HG03575 (cell line): ENCODE data around the gene NBAS.
"Not testable (repeated sequence)": the region's sequence is repeated elsewhere in the genome, so short reads cannot be mapped to it uniquely, and the experiment has no call there.

Experiments
- ATAC-seq: cut with Tn5 transposase; IDR thresholded peaks from one replicate; pipeline ENCODE4 v1.9.1; 2021; ENCODE audit not compliant: unreplicated experiment, insufficient number of reproducible peaks, low FRiP score; ENCODE audit errors: extremely low read depth

Gene NBAS

DNA sequence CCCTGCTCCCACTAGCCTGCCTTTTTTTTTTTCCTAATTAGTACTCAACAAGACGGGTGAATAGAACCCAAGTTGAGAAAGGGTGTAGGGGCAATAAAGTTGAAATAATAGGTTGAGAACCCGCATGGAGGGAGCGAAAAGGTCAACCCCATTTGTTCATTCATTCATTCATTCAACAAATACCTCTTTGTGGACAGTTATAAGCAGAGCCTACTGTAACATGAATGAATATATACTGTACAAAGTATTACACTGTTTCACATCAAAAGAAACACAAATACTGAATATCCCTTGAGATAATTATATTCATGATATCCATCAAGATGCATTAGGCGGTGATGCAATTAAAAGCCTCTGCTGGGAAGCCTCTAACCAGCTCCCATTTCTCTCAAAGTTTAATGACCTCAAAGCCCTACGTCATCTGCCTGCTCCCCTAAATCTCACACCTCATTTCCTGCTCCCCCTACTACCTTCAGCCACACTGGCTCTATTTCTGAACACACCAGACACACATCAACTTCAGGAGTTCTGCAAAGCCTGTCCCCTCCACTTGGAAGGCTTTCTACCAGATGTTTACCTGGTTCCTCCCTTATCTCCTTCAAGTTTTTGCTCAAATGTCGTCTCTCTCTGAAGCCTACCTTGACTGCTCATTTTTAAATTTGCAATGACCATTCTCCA, 1.4 kb upstream of the NBAS start:
- ATAC-seq: no peak

DNA sequence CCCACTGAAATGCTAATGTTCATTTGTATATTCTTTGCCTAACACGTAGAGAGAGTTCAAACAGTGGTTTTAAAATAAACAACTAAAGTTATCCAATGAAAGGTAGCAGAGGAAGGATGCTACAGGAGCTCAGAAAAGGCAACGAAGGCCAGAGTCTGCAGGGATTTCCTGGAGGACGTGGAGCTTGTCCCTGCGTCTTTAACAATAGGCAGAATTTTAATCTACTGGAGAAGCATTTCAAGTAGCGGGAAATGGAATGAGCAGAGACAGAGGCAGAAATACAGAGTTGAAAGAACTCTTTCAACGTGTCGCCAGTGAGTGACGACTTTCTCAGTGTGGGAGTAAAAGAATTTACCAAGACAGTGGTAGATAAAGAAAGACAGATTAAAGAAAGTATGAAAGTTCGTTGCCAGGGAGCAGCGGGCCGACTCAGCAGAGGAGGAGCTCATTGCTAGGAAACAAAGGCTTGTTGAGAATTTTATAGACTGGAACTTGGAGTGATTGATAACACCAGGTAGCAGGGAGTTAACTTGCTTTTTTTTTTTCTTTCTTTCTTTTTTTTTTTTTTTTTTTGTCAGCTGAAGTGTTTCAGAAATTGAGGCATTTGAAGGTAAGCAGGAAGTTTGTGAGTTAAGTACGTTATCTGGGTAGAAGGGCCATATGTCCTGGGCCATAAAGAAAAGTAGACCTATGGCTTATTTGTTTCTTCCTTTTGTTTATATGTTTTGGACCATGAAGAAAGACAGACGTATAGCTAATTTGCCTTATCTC, 625 bp upstream of the NBAS start:
- no peak for ATAC-seq

DNA sequence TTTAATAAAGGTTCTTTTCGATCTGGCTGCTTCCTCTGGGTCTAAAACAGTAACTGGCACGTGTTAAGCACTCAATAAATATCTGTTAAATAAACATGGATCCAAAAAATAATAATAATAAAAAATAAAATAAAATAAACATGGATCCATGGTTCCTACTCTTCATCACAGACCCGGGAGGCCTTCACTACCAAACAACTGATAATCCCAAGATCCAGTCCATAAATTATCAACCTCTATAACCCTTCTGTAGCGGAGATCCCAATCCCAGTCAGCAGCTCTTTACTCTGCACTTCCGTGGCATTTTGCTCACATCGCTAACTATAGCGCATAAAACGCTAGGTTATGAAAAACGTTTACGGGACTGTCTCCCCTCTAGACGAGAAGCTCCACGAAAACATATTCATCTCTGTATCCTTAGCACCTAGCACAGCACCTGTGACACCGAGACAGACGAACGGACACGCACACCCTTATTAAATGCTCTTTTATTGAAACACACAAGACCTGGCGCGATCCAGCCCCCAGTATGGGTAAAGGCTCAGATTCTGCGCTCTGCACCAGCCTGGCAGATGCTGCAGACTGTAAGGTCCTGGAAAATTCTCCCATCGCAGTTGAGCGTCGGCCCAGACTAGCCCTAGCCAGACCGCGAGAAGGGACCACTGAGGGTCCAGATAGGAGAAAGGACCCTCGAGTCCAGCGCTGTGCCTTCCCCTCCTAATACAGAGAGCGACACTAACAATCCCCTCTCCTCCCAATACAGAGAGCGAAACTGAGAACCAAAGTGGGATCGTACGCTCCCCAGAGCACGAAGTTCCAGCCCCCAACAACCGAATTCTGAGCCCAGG, 770 bp downstream of the NBAS start:
- no peak for ATAC-seq

DNA sequence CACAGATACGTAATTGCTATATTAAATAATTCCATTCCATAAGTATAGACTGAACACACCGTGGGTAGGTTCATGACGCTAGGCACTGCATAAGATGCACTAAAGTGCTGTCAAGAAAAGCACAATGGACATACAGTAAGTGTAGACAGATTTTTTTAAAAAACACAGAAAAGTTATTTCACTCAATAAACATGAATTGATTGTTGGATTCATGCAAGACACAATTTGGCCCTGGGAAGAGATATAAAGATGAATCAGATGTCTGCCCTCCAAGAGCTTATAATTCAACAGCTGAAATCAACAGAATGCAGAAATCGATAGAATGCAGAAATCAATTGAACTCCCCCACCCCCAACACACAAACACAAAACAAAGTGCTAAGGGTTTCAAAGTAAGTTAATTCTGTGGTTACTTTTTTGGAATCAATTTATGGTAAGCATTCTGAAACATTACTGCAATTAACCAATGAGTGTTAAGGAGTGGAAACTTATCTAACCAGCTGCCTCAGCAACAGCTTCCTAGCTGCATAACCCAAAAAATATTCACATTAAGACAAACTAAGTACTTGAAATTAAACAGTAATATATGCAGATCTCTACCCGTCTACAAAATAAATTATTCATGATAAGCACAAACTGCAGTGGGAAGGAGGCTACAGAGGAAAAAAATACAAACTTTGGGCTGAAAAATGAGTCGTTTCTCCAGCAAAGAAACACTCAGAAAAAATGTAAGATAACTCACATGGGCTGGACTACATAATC, 1.6 kb downstream of the NBAS start:
- ATAC-seq: no peak

- ATAC-seq: no peak
These were observed 3.2 kb downstream of the NBAS start for GRCh38 chr2:15557887-15558311.

- no peak for ATAC-seq
These were observed 4.7 kb downstream of the NBAS start for GRCh38 chr2:15556311-15556930.

GRCh38 chr2:15555760-15556193, 5.4 kb downstream of the NBAS start:
- no peak for ATAC-seq

- ATAC-seq: no peak
These were observed 6.5 kb downstream of the NBAS start for GRCh38 chr2:15554525-15555218.

- no peak for ATAC-seq
These were observed 7.2 kb downstream of the NBAS start for GRCh38 chr2:15553951-15554350.

- no peak for ATAC-seq
These were observed 7.6 kb downstream of the NBAS start for GRCh38 chr2:15553519-15553918.

DNA sequence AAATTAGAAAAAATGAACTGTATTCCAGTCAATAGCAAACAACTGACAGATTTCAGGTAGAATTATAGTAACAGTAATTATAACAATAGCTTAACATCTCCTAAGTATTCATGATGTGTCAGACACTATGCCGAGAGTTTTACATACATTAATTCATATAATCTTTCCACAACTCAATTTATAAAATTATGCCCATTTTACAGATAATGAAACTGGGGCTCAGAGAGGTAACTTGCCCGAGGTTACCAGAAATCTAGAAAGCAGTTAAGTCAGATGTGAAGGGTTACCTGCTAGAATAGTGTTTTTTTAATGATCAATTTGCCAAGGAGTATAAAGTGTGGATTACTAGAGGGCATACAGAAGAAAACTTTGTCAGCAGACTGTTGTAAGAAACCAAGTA, 12.2 kb downstream of the NBAS start:
- ATAC-seq: no peak

DNA sequence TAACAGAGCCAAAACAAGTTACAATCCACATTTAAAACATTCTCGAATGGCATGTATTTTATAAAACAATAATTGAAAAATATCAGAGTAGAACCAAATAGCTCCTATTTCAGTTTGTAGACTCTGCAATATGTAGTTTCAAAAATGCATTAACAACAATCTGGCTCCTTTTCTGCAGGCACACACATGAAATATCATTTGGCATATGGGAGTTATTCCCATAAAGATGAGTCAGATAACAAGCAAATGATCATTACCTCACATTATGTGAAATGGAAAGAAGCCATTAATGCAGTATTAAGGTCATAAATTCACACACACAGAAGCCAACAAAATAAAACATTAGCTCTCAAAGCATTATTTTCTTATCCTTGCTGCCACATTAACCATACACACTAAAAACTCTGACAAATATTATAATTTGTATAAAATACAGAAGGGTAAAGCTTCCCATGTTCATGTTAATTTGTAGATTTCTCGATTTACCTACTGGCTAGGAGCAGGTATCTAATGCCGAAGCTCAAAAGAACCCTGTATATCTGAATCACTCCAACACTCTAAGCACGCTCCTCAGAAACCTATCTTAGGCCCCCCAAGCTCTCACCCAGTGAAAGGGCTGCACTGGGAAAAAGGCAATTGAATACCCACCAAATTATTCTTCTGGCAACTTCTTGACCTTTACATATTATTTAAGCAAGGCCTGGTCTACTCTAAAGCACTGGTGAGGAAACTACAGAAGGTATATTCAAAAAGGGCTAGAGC, 13.8 kb downstream of the NBAS start:
- ATAC-seq: no peak

- ATAC-seq: no peak
These were observed 14.6 kb downstream of the NBAS start for GRCh38 chr2:15546297-15547098.

DNA sequence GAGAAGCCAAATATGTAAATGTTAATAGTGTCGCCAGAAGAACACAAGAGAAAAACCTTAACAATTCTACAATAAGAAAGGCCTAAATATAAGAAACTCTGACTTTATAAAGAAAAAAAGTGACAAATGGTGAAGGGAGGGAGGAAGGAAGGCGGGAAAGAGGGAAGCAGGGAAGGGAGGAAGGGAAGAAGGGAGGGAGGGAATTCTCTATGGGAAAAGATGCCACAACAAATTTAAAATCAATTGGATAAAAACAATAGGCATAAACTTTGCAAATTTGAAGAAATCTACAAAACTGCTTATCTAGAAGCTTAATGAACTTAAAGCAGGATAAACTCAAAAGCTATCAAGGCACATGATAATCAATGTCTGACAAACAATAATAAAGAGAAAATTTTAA, 16.9 kb downstream of the NBAS start:
- no peak for ATAC-seq

DNA sequence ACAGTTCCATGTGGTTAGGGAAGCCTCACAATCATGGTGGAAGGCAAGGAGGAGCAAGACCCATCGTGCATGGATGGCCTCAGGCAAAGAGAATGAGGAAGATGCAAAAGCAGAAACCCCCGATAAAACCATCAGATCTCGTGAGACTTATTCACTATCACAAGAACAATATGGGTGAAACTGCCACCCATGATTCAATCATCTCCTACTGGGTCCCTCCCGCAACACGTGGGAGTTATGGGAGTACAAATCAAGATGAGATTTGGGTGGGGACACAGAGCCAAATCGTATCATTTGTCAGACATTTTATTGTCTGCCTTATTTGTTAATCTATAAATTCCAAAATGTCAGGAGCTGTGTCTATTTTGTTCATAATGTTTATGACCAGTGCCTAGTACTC, 17.6 kb downstream of the NBAS start:
- ATAC-seq: no peak

- no peak for ATAC-seq
These were observed 18.1 kb downstream of the NBAS start for GRCh38 chr2:15543053-15543452.

DNA sequence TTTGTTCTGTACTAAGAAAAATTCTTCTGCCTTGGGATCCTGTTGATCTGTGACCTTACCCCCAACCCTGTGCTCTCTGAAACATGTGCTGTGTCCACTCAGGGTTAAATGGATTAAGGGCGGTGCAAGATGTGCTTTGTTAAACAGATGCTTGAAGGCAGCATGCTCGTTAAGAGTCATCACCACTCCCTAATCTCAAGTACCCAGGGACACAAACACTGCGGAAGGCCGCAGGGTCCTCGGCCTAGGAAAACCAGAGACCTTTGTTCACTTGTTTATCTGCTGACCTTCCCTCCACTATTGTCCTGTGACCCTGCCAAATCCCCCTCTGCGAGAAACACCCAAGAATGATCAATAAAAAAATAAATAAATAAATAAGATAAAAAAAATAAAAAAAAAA, 18.9 kb downstream of the NBAS start:
- not testable (repeated sequence) for ATAC-seq
